ENCODE data around the gene OSBP2. TPM values are rescaled to one million over a fixed set of nuclear protein-coding genes. Genes with fewer than 3 reads are reported as not detected.

OSBP2 gene
- total RNA-seq, 2 experiments from 2014 or later, result 1.2 to 1.6 TPM

DNA sequence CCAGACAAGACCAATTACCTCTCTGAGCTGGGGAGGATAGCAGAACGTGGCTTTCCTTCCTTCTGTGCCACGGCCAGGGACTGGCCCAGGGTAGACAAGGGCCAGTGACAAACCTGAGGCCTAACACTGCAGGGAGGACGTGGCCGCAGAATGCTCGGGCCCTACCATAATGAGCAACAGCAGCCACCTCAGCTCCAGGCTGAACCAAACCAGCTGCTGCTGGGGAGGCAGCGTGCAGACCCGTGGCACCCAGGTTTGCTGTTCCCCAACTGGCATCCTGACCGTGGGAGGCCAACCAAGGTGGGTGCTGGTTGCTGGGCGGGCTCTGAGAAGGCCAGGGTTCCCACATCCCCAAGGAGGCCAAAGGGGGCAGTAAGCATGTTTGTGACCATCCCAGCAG is 190.9 kb downstream of the OSBP2 start:
- Histone ChIP-seq H3K9me3 (ENCODE audit: control insufficient read depth in 1 of 2, insufficient read depth in 1 of 2, low read length in 2 of 2) (no peaks in the 10 kb centered on the region), H3K4me1 (ENCODE audit: insufficient read depth, low read length) (no peaks in the 10 kb centered on the region), H3K4me3 (ENCODE audit: low read length) (no peak overlapping the region), H3K27ac (ENCODE audit: low read depth in 1 of 2, low read length in 2 of 2) (no peak overlapping the region), H3K27me3 (ENCODE audit: control insufficient read depth in 1 of 2, insufficient read depth in 2 of 2, low read length in 2 of 2) (no peaks in the 10 kb centered on the region), H3K36me3 (ENCODE audit: insufficient read depth, low read length) (peaks cover 17% of the 10 kb centered on the region)
- ATAC-seq (ENCODE audit: poor library complexity) (no peak), DNase-seq (no peak)
- H3K27ac Mint-ChIP-seq, result no peak overlapping the region
- H3K4me1 Mint-ChIP-seq (ENCODE audit: low read depth), result no peaks in the 10 kb centered on the region
- intact Hi-C loops (cut with DNase I, micrococcal nuclease), result no loop called here
- TF ChIP-seq, protein P1, sequence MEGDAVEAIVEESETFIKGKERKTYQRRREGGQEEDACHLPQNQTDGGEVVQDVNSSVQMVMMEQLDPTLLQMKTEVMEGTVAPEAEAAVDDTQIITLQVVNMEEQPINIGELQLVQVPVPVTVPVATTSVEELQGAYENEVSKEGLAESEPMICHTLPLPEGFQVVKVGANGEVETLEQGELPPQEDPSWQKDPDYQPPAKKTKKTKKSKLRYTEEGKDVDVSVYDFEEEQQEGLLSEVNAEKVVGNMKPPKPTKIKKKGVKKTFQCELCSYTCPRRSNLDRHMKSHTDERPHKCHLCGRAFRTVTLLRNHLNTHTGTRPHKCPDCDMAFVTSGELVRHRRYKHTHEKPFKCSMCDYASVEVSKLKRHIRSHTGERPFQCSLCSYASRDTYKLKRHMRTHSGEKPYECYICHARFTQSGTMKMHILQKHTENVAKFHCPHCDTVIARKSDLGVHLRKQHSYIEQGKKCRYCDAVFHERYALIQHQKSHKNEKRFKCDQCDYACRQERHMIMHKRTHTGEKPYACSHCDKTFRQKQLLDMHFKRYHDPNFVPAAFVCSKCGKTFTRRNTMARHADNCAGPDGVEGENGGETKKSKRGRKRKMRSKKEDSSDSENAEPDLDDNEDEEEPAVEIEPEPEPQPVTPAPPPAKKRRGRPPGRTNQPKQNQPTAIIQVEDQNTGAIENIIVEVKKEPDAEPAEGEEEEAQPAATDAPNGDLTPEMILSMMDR (IDR thresholded peaks at IDR 0.05), result no peak
- CTCF ChIA-PET, result no interaction called here
- H3K4me3 Mint-ChIP-seq, result no peak overlapping the region
- no peaks in the 10 kb centered on the region for H3K9me3 Mint-ChIP-seq
- POLR2A ChIA-PET, result no interaction called here
- H3K36me3 Mint-ChIP-seq (ENCODE audit: low read depth), result peaks cover 5% of the 10 kb centered on the region
- H3K27me3 Mint-ChIP-seq, result no peaks in the 10 kb centered on the region

DNA sequence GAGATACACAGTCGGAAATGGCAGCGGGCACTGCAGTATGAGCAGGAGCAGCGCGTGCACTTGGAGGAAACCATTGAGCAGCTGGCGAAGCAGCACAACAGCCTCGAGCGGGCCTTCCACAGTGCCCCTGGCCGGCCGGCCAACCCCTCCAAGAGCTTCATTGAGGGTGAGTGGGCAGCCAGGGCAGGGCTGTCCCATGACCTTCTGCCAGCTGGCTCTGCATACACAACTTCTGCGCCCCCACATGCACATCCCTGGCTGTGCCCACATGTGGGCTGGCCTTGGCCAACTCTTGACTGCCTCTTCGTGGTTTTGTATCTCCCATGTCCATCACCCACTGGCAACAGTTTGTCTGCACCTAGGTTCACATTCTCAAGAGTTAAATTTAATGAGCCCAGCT is 192.8 kb downstream of the OSBP2 start:
- intact Hi-C loops (cut with DNase I, micrococcal nuclease), result no loop called here
- no peaks in the 10 kb centered on the region for H3K27me3 ChIP-seq (ENCODE audit: control insufficient read depth in 1 of 2, insufficient read depth in 2 of 2, low read length in 2 of 2)
- ChIA-PET CTCF (no interaction called here), POLR2A (no interaction called here)
- no peak overlapping the region for H3K27ac Mint-ChIP-seq
- H3K36me3 ChIP-seq (ENCODE audit: insufficient read depth, low read length), result peaks cover 17% of the 10 kb centered on the region
- H3K27ac ChIP-seq (ENCODE audit: low read depth in 1 of 2, low read length in 2 of 2), result no peak overlapping the region
- peaks cover 10% of the 10 kb centered on the region for H3K4me1 Mint-ChIP-seq (ENCODE audit: low read depth)
- DNase-seq (peak in 1 of 14 experiments; percentile 6), ATAC-seq (ENCODE audit: poor library complexity) (no peak)
- TF ChIP-seq, protein P1 (IDR thresholded peaks at IDR 0.05), result no peak
- H3K9me3 ChIP-seq (ENCODE audit: control insufficient read depth in 1 of 2, insufficient read depth in 1 of 2, low read length in 2 of 2), result no peaks in the 10 kb centered on the region
- no peaks in the 10 kb centered on the region for H3K9me3 Mint-ChIP-seq
- no peaks in the 10 kb centered on the region for H3K27me3 Mint-ChIP-seq
- peaks cover 10% of the 10 kb centered on the region for H3K4me1 ChIP-seq (ENCODE audit: insufficient read depth, low read length)
- peaks cover 5% of the 10 kb centered on the region for H3K36me3 Mint-ChIP-seq (ENCODE audit: low read depth)
- no peak overlapping the region for H3K4me3 Mint-ChIP-seq
- no peak overlapping the region for H3K4me3 ChIP-seq (ENCODE audit: low read length)

DNA sequence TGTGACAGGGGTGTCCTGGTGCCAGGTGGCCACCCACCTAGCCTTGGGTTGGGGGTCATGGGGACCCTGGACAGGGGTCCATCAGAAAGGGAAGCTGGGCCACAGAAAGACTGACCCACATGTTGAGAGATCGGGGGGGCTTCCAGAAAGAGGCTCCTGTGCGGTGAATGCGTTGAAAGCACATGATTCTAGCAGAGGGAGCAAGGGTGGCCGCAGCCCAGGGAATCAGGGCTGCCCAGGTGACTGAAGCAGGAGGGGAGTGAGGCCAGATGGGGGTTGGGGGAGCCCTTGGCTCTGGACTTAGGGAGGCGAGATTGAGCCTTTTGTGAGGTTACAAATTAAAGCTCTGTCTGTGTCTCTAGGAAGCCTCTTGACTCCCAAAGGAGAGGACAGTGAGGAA is 193.2 kb downstream of the OSBP2 start:
- Histone ChIP-seq H3K36me3 (ENCODE audit: insufficient read depth, low read length) (peaks cover 17% of the 10 kb centered on the region), H3K4me3 (ENCODE audit: low read length) (no peak overlapping the region), H3K27ac (ENCODE audit: low read depth in 1 of 2, low read length in 2 of 2) (no peak overlapping the region), H3K27me3 (ENCODE audit: control insufficient read depth in 1 of 2, insufficient read depth in 2 of 2, low read length in 2 of 2) (no peaks in the 10 kb centered on the region), H3K9me3 (ENCODE audit: control insufficient read depth in 1 of 2, insufficient read depth in 1 of 2, low read length in 2 of 2) (no peaks in the 10 kb centered on the region), H3K4me1 (ENCODE audit: insufficient read depth, low read length) (peaks cover 14% of the 10 kb centered on the region)
- ATAC-seq (ENCODE audit: poor library complexity) (no peak), DNase-seq (peak in 1 of 14 experiments; percentile 5)
- TF ChIP-seq, protein P1 (IDR thresholded peaks at IDR 0.05), result no peak
- H3K27me3 Mint-ChIP-seq, result no peaks in the 10 kb centered on the region
- no peak overlapping the region for H3K27ac Mint-ChIP-seq
- no peak overlapping the region for H3K4me3 Mint-ChIP-seq
- peaks cover 5% of the 10 kb centered on the region for H3K36me3 Mint-ChIP-seq (ENCODE audit: low read depth)
- H3K4me1 Mint-ChIP-seq (ENCODE audit: low read depth), result peaks cover 13% of the 10 kb centered on the region
- intact Hi-C loops (cut with DNase I, micrococcal nuclease), result no loop called here
- CTCF ChIA-PET, result no interaction called here
- POLR2A ChIA-PET, result no interaction called here
- no peaks in the 10 kb centered on the region for H3K9me3 Mint-ChIP-seq
